Mesothelial cell of epicardium (in vitro differentiated cells): ENCODE results near the gene PRICKLE1. TPM values are rescaled to one million over a fixed set of nuclear protein-coding genes. Genes with fewer than 3 reads are reported as not detected.

Experiments
- DNase-seq, 2 experiments: peaks; one replicate each; pipeline ENCODE4 v3.0.0; 2021; ENCODE audit warnings: low spot score in 2 of 2; ENCODE audit not compliant: unreplicated experiment in 2 of 2
- H3K27ac Mint-ChIP-seq: 2 replicates; pipeline ENCODE4 v1.8.0; 2021; ENCODE audit warnings: mixed read lengths
- H3K27me3 Mint-ChIP-seq: 2 replicates; pipeline ENCODE4 v1.8.0; 2021; ENCODE audit warnings: low read depth, mixed read lengths
- H3K36me3 Mint-ChIP-seq: 2 replicates; pipeline ENCODE4 v1.8.0; 2021; ENCODE audit warnings: mixed read lengths
- H3K4me1 Mint-ChIP-seq: 2 replicates; pipeline ENCODE4 v1.8.0; 2021; ENCODE audit warnings: mixed read lengths
- H3K4me3 Mint-ChIP-seq: 2 replicates; pipeline ENCODE4 v1.8.0; 2021; ENCODE audit warnings: mild to moderate bottlenecking, moderate library complexity, mixed read lengths
- H3K9me3 Mint-ChIP-seq: 2 replicates; pipeline ENCODE4 v1.8.0; 2021; ENCODE audit warnings: mixed read lengths
- total RNA-seq: library from RNA; stranded (reverse); gene quantifications from 3 replicates; pipeline ENCODE4 v1.2.1, GENCODE V29; 2021
- TF ChIP-seq, protein P1 (sequence below): fragments of 200-600 bp; sonication (generic); IDR thresholded peaks from one replicate; pipeline ENCODE4 v1.5.0; 2021; ENCODE audit warnings: antibody characterized with exemption; ENCODE audit not compliant: unreplicated experiment

PRICKLE1 gene
- total RNA-seq, 1 donor from 2014 or later = 79.4 TPM

GRCh38 chr12:42612231-42612613, 22.7 kb upstream of the PRICKLE1 start:
- Mint-ChIP-seq H3K9me3 (peaks cover 12% of the 10 kb centered on the region), H3K27me3 (peaks cover 2% of the 10 kb centered on the region), H3K4me3 (no peak overlapping the region), H3K27ac (peak overlapping the region; percentile 56), H3K36me3 (peaks cover 8% of the 10 kb centered on the region), H3K4me1 (peaks cover 17% of the 10 kb centered on the region)
- DNase-seq = no peak
- TF ChIP-seq, protein P1, sequence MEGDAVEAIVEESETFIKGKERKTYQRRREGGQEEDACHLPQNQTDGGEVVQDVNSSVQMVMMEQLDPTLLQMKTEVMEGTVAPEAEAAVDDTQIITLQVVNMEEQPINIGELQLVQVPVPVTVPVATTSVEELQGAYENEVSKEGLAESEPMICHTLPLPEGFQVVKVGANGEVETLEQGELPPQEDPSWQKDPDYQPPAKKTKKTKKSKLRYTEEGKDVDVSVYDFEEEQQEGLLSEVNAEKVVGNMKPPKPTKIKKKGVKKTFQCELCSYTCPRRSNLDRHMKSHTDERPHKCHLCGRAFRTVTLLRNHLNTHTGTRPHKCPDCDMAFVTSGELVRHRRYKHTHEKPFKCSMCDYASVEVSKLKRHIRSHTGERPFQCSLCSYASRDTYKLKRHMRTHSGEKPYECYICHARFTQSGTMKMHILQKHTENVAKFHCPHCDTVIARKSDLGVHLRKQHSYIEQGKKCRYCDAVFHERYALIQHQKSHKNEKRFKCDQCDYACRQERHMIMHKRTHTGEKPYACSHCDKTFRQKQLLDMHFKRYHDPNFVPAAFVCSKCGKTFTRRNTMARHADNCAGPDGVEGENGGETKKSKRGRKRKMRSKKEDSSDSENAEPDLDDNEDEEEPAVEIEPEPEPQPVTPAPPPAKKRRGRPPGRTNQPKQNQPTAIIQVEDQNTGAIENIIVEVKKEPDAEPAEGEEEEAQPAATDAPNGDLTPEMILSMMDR = no peak

- H3K4me1 Mint-ChIP-seq = peaks cover 17% of the 10 kb centered on the region
- TF ChIP-seq, protein P1 = no peak
- no peak overlapping the region for H3K4me3 Mint-ChIP-seq
- H3K27me3 Mint-ChIP-seq = peaks cover 2% of the 10 kb centered on the region
- H3K9me3 Mint-ChIP-seq = peaks cover 12% of the 10 kb centered on the region
- peak overlapping the region; percentile 45 for H3K27ac Mint-ChIP-seq
- no peak for DNase-seq
- peaks cover 8% of the 10 kb centered on the region for H3K36me3 Mint-ChIP-seq
These were observed 22.2 kb upstream of the PRICKLE1 start for GRCh38 chr12:42611571-42612230.

GRCh38 chr12:42609605-42610004, 20.1 kb upstream of the PRICKLE1 start:
- Mint-ChIP-seq H3K9me3 (peaks cover 4% of the 10 kb centered on the region), H3K4me1 (peaks cover 26% of the 10 kb centered on the region), H3K27ac (no peak overlapping the region), H3K4me3 (no peak overlapping the region), H3K36me3 (no peaks in the 10 kb centered on the region), H3K27me3 (peaks cover 2% of the 10 kb centered on the region)
- no peak for DNase-seq
- TF ChIP-seq, protein P1 = no peak

DNA sequence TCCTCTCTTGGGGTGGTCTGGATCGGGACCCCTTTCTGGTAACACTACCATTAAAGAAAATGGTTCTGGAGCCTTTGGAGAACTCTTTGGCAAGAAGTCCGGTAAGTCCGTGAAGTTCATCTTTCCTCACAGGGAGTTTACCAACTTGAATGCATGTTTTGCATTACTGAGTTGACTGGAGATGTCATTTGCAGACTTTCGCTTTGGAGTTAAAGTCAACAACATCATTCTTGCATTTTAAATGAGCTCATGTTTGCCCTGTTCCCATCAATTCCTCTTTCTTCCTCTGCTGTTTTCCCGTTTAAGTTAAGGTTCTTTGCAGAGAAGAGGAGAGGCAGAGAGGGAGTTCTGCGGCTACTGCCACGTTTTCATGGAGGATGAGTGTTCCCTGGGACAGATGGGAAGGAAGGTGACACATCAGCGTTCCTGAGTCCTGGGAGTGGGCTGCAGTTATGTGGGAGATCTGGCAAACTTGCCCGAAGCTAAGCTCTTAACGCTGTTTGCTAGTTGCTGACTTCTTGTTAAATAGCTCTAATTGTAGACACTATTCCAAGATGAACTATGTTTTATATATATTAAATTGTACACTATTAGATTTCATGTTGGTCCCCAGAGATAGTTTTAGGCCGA, 18.8 kb upstream of the PRICKLE1 start:
- DNase-seq = no peak
- Mint-ChIP-seq H3K27me3 (peaks cover 2% of the 10 kb centered on the region), H3K36me3 (no peaks in the 10 kb centered on the region), H3K27ac (no peak overlapping the region), H3K9me3 (peaks cover 4% of the 10 kb centered on the region), H3K4me1 (peaks cover 26% of the 10 kb centered on the region), H3K4me3 (no peak overlapping the region)
- TF ChIP-seq, protein P1 = no peak

DNA sequence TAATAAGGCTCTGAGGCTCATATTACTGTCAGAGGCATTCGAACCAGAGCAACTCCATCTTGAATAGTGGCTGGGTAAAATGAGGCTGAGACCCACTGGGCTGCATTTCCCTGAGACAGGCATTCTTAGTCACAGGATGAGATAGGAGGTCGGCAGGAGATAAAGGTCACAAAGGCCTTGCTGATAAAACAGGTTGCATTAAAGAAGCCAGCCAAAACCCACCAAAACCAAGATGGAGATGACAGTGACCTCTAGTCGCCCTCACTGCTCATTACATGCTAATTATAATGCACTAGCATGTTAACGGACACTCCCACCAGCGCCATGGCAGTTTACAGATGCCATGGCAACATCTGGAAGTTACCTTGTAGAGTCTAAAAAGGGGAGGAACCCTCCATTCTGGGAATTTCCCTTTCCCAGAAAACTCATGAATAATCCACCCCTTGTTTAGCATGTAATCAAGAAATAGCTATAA, 18.1 kb upstream of the PRICKLE1 start:
- Mint-ChIP-seq H3K4me3 (no peak overlapping the region), H3K9me3 (peaks cover 4% of the 10 kb centered on the region), H3K27me3 (peaks cover 2% of the 10 kb centered on the region), H3K36me3 (no peaks in the 10 kb centered on the region), H3K27ac (no peak overlapping the region), H3K4me1 (peaks cover 27% of the 10 kb centered on the region)
- DNase-seq = no peak
- TF ChIP-seq, protein P1 = no peak
